ENCODE data around the gene SLC6A11. TPM values are rescaled to one million over a fixed set of nuclear protein-coding genes. Genes with fewer than 3 reads are reported as not detected.

Gene SLC6A11
- total RNA-seq, 1 experiment from 2014 or later, result not detected

- no peaks in the 10 kb centered on the region for H3K36me3 ChIP-seq (ENCODE audit: control insufficient read depth, insufficient read depth, low read length)
- no peak for TF ChIP-seq CTCF (IDR thresholded peaks at IDR 0.05; ENCODE audit: insufficient read depth in 1 of 2, low read depth in 1 of 2, low read length in 1 of 2, severe bottlenecking in 1 of 2, unreplicated experiment in 1 of 2)
- Mint-ChIP-seq H3K4me1 (ENCODE audit: low read depth, unreplicated experiment) (no peaks in the 10 kb centered on the region), H3K36me3 (ENCODE audit: insufficient read depth, unreplicated experiment) (no peaks in the 10 kb centered on the region), H3K4me3 (ENCODE audit: unreplicated experiment) (no peak overlapping the region), H3K9me3 (ENCODE audit: unreplicated experiment) (no peaks in the 10 kb centered on the region), H3K27me3 (ENCODE audit: insufficient read depth, unreplicated experiment) (peaks cover 8% of the 10 kb centered on the region), H3K27ac (ENCODE audit: unreplicated experiment) (no peak overlapping the region)
- ChIA-PET POLR2A (no interaction called here), CTCF (no interaction called here)
- H3K27me3 ChIP-seq (replicated peaks; ENCODE audit: control insufficient read depth, insufficient read depth, low read length), result no peaks in the 10 kb centered on the region; the same call in 1 of the 2 replicates
- DNase-seq, result peak in 1 of 2 experiments; percentile 1
- no peaks in the 10 kb centered on the region for H3K9me3 ChIP-seq
- H3K4me3 ChIP-seq (ENCODE audit: low read depth, low read length), result no peak overlapping the region
- BruUV-seq (replicated peaks), result no TSS peak
- no peaks in the 10 kb centered on the region for H3K4me1 ChIP-seq
- intact Hi-C loops (cut with micrococcal nuclease; ENCODE audit: unreplicated experiment), result no loop called here
These were observed 116.6 kb downstream of the SLC6A11 start for GRCh38 chr3:10932596-10932995.

- Histone ChIP-seq H3K4me1 (no peaks in the 10 kb centered on the region), H3K4me3 (ENCODE audit: low read depth, low read length) (no peak overlapping the region), H3K36me3 (ENCODE audit: control insufficient read depth, insufficient read depth, low read length) (no peaks in the 10 kb centered on the region), H3K9me3 (no peaks in the 10 kb centered on the region), H3K27me3 (replicated peaks; ENCODE audit: control insufficient read depth, insufficient read depth, low read length) (no peaks in the 10 kb centered on the region; the same call in 1 of the 2 replicates)
- intact Hi-C loops (cut with micrococcal nuclease; ENCODE audit: unreplicated experiment), result no loop called here
- H3K36me3 Mint-ChIP-seq (ENCODE audit: insufficient read depth, unreplicated experiment), result no peaks in the 10 kb centered on the region
- ChIA-PET POLR2A (no interaction called here), CTCF (no interaction called here)
- no TSS peak for BruUV-seq (replicated peaks)
- peak in 1 of 2 experiments; percentile 17 for DNase-seq
- H3K4me3 Mint-ChIP-seq (ENCODE audit: unreplicated experiment), result no peak overlapping the region
- no peaks in the 10 kb centered on the region for H3K4me1 Mint-ChIP-seq (ENCODE audit: low read depth, unreplicated experiment)
- no peaks in the 10 kb centered on the region for H3K9me3 Mint-ChIP-seq (ENCODE audit: unreplicated experiment)
- no peak overlapping the region for H3K27ac Mint-ChIP-seq (ENCODE audit: unreplicated experiment)
- no peak for TF ChIP-seq CTCF (IDR thresholded peaks at IDR 0.05; ENCODE audit: insufficient read depth in 1 of 2, low read depth in 1 of 2, low read length in 1 of 2, severe bottlenecking in 1 of 2, unreplicated experiment in 1 of 2)
- peaks cover 10% of the 10 kb centered on the region for H3K27me3 Mint-ChIP-seq (ENCODE audit: insufficient read depth, unreplicated experiment)
These were observed 117.0 kb downstream of the SLC6A11 start for GRCh38 chr3:10933021-10933420.

- Mint-ChIP-seq H3K27me3 (ENCODE audit: insufficient read depth, unreplicated experiment) (peaks cover 10% of the 10 kb centered on the region), H3K9me3 (ENCODE audit: unreplicated experiment) (no peaks in the 10 kb centered on the region), H3K4me1 (ENCODE audit: low read depth, unreplicated experiment) (no peaks in the 10 kb centered on the region), H3K36me3 (ENCODE audit: insufficient read depth, unreplicated experiment) (no peaks in the 10 kb centered on the region), H3K27ac (ENCODE audit: unreplicated experiment) (no peak overlapping the region), H3K4me3 (ENCODE audit: unreplicated experiment) (no peak overlapping the region)
- Histone ChIP-seq H3K4me1 (no peaks in the 10 kb centered on the region), H3K36me3 (ENCODE audit: control insufficient read depth, insufficient read depth, low read length) (no peaks in the 10 kb centered on the region), H3K27me3 (replicated peaks; ENCODE audit: control insufficient read depth, insufficient read depth, low read length) (no peaks in the 10 kb centered on the region; the same call in 1 of the 2 replicates), H3K9me3 (no peaks in the 10 kb centered on the region), H3K4me3 (ENCODE audit: low read depth, low read length) (no peak overlapping the region)
- TF ChIP-seq CTCF (IDR thresholded peaks at IDR 0.05; ENCODE audit: insufficient read depth in 1 of 2, low read depth in 1 of 2, low read length in 1 of 2, severe bottlenecking in 1 of 2, unreplicated experiment in 1 of 2), result no peak
- peak in 1 of 2 experiments; percentile 2 for DNase-seq
- no TSS peak for BruUV-seq (replicated peaks)
- ChIA-PET CTCF (no interaction called here), POLR2A (no interaction called here)
- intact Hi-C loops (cut with micrococcal nuclease; ENCODE audit: unreplicated experiment), result no loop called here
These were observed 117.4 kb downstream of the SLC6A11 start for GRCh38 chr3:10933470-10933804.
